Right hindlimb (tissue), 1 donor: ENCODE measurements around the gene ZDHHC5.
A peak's percentile ranks its signal among the peaks of the same experiment; 100 is the strongest.
"Not testable (repeated sequence)": the region's sequence is repeated elsewhere in the genome, so short reads cannot be mapped to it uniquely, and the experiment has no call there.

ENCODE experiments used
- DNase-seq: peaks from one replicate; pipeline ENCODE4 v3.0.0-alpha.2; 2018

The ZDHHC5 gene

GRCh38 chr11:57675176-57675941 lies 7.4 kb downstream of the ZDHHC5 start:
- DNase-seq: no peak

GRCh38 chr11:57679396-57679795 lies 11.5 kb downstream of the ZDHHC5 start:
- no peak for DNase-seq

GRCh38 chr11:57680552-57680874 lies 12.6 kb downstream of the ZDHHC5 start:
- DNase-seq: no peak

- no peak for DNase-seq
Observed at GRCh38 chr11:57681168-57681567, 13.3 kb downstream of the ZDHHC5 start.

- DNase-seq: not testable (repeated sequence)
Observed at GRCh38 chr11:57690474-57690873, 22.6 kb downstream of the ZDHHC5 start.

- DNase-seq: no peak
Observed at GRCh38 chr11:57698843-57699365, 31.0 kb downstream of the ZDHHC5 start.

GRCh38 chr11:57699813-57700212 lies 31.9 kb downstream of the ZDHHC5 start:
- no peak for DNase-seq

GRCh38 chr11:57700425-57700824 lies 32.5 kb downstream of the ZDHHC5 start:
- no peak for DNase-seq

- DNase-seq: no peak
Observed at GRCh38 chr11:57703341-57703740, 35.4 kb downstream of the ZDHHC5 start.

- no peak for DNase-seq
Observed at GRCh38 chr11:57704932-57705331, 37.0 kb downstream of the ZDHHC5 start.

- DNase-seq: not testable (repeated sequence)
Observed at GRCh38 chr11:57705432-57705831, 37.5 kb downstream of the ZDHHC5 start.

GRCh38 chr11:57709802-57710367 lies 42.0 kb downstream of the ZDHHC5 start:
- DNase-seq: no peak

- DNase-seq: no peak
Observed at GRCh38 chr11:57711414-57712255, 43.7 kb downstream of the ZDHHC5 start, which contains the start of gene MED19. Gene MED19, minus strand, starts transcription at chr11:57712215. Its CDS starts 36 bp downstream, at chr11:57712179.

GRCh38 chr11:57712256-57713150 lies 44.6 kb downstream of the ZDHHC5 start, which contains the start of gene TMX2:
Gene TMX2, plus strand, starts transcription at chr11:57712593. Its CDS starts 26 bp downstream, at chr11:57712619.
- DNase-seq: peak; percentile 95

- DNase-seq: no peak
Observed at GRCh38 chr11:57713835-57714234, 45.9 kb downstream of the ZDHHC5 start.

- not testable (repeated sequence) for DNase-seq
Observed at GRCh38 chr11:57716726-57717125, 48.8 kb downstream of the ZDHHC5 start.

GRCh38 chr11:57727185-57727584 lies 59.3 kb downstream of the ZDHHC5 start:
- DNase-seq: no peak

- no peak for DNase-seq
Observed at GRCh38 chr11:57728829-57729228, 60.9 kb downstream of the ZDHHC5 start.

GRCh38 chr11:57729479-57729878 lies 61.6 kb downstream of the ZDHHC5 start:
- DNase-seq: no peak

GRCh38 chr11:57732661-57733060 lies 64.7 kb downstream of the ZDHHC5 start:
- DNase-seq: no peak

- DNase-seq: no peak
Observed at GRCh38 chr11:57735619-57736298, 67.8 kb downstream of the ZDHHC5 start.
